Vagina (tissue), 2 donors: Measurements from ENCODE around the gene DCUN1D2. TPM values are rescaled to one million over a fixed set of nuclear protein-coding genes. Genes with fewer than 3 reads are reported as not detected.
"Not testable (repeated sequence)": the region's sequence is repeated elsewhere in the genome, so short reads cannot be mapped to it uniquely, and the experiment has no call there.

Experiments used
- DNase-seq, 2 donors: peaks; one replicate each; pipeline ENCODE4 v3.0.0-alpha.2; 2017; ENCODE audit errors: extremely low spot score in 2 of 2
- H3K27ac ChIP-seq: fragments of 200-600 bp; sonication (generic); one replicate; pipeline ENCODE4 v1.5.1; 2019
- H3K27me3 ChIP-seq: fragments of 200-600 bp; sonication (generic); one replicate; pipeline ENCODE4 v1.5.1; 2019
- H3K36me3 ChIP-seq, 2 donors: fragments of 200-600 bp; sonication (generic); one replicate each; pipeline ENCODE4 v1.5.1; 2017 to 2019
- H3K4me1 ChIP-seq: fragments of 200-600 bp; sonication (generic); one replicate; pipeline ENCODE4 v1.5.1; 2019
- H3K4me3 ChIP-seq, 2 donors: fragments of 200-600 bp; sonication (generic); 1 replicate in 1 of 2; 2 replicates in 1 of 2; pipeline ENCODE4 v1.5.1; 2016 to 2019
- H3K9me3 ChIP-seq: fragments of 200-600 bp; sonication (generic); one replicate; pipeline ENCODE4 v1.5.1; 2019
- POLR2A ChIP-seq, 2 donors: fragments of 450-650 bp; IDR thresholded peaks; one replicate each; pipeline ENCODE4 v1.6.1; 2017; ENCODE audit warnings: antibody characterized with exemption in 2 of 2, mild to moderate bottlenecking in 2 of 2, moderate library complexity in 2 of 2
- POLR2AphosphoS5 ChIP-seq, 2 donors: sonication (generic); formaldehyde crosslinking; IDR thresholded peaks; one replicate each; pipeline ENCODE4 v1.9.0; 2017; ENCODE audit warnings: antibody characterized with exemption in 2 of 2, mild to moderate bottlenecking in 2 of 2, low read depth in 1 of 2; ENCODE audit not compliant: insufficient read depth in 1 of 2
- intact Hi-C: fragments of 100-400 bp; cut with DNase I; formaldehyde crosslinking; loops from one replicate; pipeline ENCODE4 v1.15.1; 2023
- total RNA-seq: library from RNA; depleted of rRNA; stranded (reverse); fragments of >200 nt; gene quantifications from one replicate; pipeline ENCODE4 v1.2.3, GENCODE V29; 2016
- TF ChIP-seq, protein P1 (sequence below), 3 experiments: fragments of 450-650 bp in 2 of 3; fragments of 200-600 bp in 1 of 3; sonication (generic) in 1 of 3; IDR thresholded peaks; one replicate each; pipeline ENCODE4 v1.5.1; 2017 to 2019; ENCODE audit warnings: antibody characterized with exemption in 3 of 3, mild to moderate bottlenecking in 2 of 3, moderate library complexity in 2 of 3

DCUN1D2 gene
- total RNA-seq, 1 donor from 2014 or later = 13.3 TPM

DNA sequence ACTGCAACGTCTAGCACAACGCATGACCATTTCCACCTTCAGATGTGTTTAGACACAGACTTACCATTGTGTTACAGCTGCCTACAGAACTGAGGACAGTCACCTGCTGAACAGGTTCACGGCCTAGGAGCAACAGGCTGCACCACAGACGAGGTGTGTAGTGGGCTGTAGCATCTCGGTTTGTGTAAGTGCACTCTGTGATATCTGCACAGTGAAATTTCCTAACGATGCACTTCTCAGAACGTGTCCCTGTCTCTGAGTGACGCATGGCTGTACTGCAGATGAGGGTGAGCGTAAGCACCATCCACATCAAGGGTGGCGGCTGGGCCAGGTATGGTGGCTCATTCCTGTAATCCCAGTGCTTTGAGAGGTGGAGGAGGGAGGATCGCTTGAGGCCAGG lies 15.2 kb downstream of the DCUN1D2 start:
- intact Hi-C loops = no loop called here
- no peak for TF ChIP-seq POLR2AphosphoS5 (IDR thresholded peaks at IDR 0.05; ENCODE audit: insufficient read depth in 1 of 2, low read depth in 1 of 2)
- TF ChIP-seq POLR2A (IDR thresholded peaks at IDR 0.05) = no peak
- TF ChIP-seq, protein P1, sequence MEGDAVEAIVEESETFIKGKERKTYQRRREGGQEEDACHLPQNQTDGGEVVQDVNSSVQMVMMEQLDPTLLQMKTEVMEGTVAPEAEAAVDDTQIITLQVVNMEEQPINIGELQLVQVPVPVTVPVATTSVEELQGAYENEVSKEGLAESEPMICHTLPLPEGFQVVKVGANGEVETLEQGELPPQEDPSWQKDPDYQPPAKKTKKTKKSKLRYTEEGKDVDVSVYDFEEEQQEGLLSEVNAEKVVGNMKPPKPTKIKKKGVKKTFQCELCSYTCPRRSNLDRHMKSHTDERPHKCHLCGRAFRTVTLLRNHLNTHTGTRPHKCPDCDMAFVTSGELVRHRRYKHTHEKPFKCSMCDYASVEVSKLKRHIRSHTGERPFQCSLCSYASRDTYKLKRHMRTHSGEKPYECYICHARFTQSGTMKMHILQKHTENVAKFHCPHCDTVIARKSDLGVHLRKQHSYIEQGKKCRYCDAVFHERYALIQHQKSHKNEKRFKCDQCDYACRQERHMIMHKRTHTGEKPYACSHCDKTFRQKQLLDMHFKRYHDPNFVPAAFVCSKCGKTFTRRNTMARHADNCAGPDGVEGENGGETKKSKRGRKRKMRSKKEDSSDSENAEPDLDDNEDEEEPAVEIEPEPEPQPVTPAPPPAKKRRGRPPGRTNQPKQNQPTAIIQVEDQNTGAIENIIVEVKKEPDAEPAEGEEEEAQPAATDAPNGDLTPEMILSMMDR (IDR thresholded peaks at IDR 0.05) = no peak
- Histone ChIP-seq H3K4me3 (no peak overlapping the region), H3K4me1 (no peaks in the 10 kb centered on the region), H3K9me3 (no peaks in the 10 kb centered on the region), H3K36me3 (peaks cover 0 to 43% of the 10 kb centered on the region in 2 donors), H3K27ac (no peak overlapping the region), H3K27me3 (no peaks in the 10 kb centered on the region)
- no peak for DNase-seq

GRCh38 chr13:113474179-113474578 lies 16.3 kb downstream of the DCUN1D2 start:
- DNase-seq = no peak
- H3K4me1 ChIP-seq = no peaks in the 10 kb centered on the region
- TF ChIP-seq POLR2A (IDR thresholded peaks at IDR 0.05) (no peak), POLR2AphosphoS5 (IDR thresholded peaks at IDR 0.05; ENCODE audit: insufficient read depth in 1 of 2, low read depth in 1 of 2) (no peak)
- TF ChIP-seq, protein P1 (IDR thresholded peaks at IDR 0.05) = no peak
- H3K9me3 ChIP-seq = no peaks in the 10 kb centered on the region
- no peak overlapping the region for H3K27ac ChIP-seq
- H3K4me3 ChIP-seq = no peak overlapping the region
- H3K27me3 ChIP-seq = no peaks in the 10 kb centered on the region
- intact Hi-C loops = no loop called here
- peaks cover 0 to 35% of the 10 kb centered on the region in 2 donors for H3K36me3 ChIP-seq

DNA sequence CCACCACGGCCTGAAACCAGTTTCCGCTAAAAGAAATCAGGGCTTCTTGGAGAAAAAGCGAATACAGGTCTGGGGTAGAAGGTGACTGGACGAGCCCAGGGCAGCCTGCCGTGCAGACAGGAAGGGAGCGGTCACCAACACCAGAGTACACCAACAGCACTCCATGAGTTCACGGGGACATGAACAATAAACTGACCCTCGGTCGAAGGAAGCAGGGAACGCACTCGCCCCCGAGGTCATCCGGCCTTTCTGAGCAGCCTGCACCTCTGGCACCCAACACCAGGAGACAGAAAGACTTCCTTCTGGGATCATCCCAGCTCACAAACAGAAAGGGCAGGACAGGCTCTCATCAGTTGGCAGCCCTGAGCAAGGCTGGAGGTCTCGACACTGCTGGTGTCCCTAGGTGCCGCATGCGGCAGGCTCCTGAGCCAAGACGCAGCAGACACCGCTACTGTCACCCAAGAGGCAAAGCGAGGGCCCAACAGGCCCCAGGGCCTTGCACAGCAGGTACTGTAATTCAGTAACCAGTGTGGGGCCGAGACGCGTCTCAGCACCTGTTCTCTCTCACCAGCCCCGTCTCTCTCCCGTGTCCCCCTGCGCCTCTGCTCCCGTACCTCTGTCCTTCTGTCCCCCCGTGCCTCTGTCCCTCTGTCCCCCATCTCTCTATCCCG lies 18.0 kb downstream of the DCUN1D2 start:
- intact Hi-C loops = no loop called here
- H3K4me1 ChIP-seq = no peaks in the 10 kb centered on the region
- no peak overlapping the region for H3K4me3 ChIP-seq
- peaks cover 0 to 27% of the 10 kb centered on the region in 2 donors for H3K36me3 ChIP-seq
- H3K27me3 ChIP-seq = no peaks in the 10 kb centered on the region
- H3K9me3 ChIP-seq = no peaks in the 10 kb centered on the region
- TF ChIP-seq POLR2AphosphoS5 (IDR thresholded peaks at IDR 0.05; ENCODE audit: insufficient read depth in 1 of 2, low read depth in 1 of 2) (no peak), POLR2A (IDR thresholded peaks at IDR 0.05) (no peak)
- TF ChIP-seq, protein P1 (IDR thresholded peaks at IDR 0.05) = no peak
- H3K27ac ChIP-seq = no peak overlapping the region
- no peak for DNase-seq

GRCh38 chr13:113471844-113472243 lies 18.7 kb downstream of the DCUN1D2 start:
- no peak for DNase-seq
- Histone ChIP-seq H3K9me3 (no peaks in the 10 kb centered on the region), H3K36me3 (peaks cover 0 to 27% of the 10 kb centered on the region in 2 donors), H3K27me3 (no peaks in the 10 kb centered on the region), H3K27ac (no peak overlapping the region), H3K4me3 (no peak overlapping the region), H3K4me1 (no peaks in the 10 kb centered on the region)
- TF ChIP-seq POLR2A (IDR thresholded peaks at IDR 0.05) (no peak), POLR2AphosphoS5 (IDR thresholded peaks at IDR 0.05; ENCODE audit: insufficient read depth in 1 of 2, low read depth in 1 of 2) (no peak)
- TF ChIP-seq, protein P1 (IDR thresholded peaks at IDR 0.05) = no peak
- intact Hi-C loops = no loop called here

- H3K4me1 ChIP-seq, H3K27me3 ChIP-seq, H3K27ac ChIP-seq, intact Hi-C loops, DNase-seq, H3K4me3 ChIP-seq, H3K9me3 ChIP-seq: not testable (repeated sequence)
- H3K36me3 ChIP-seq = peaks cover 0 to 20% of the 10 kb centered on the region in 2 donors
These were observed 19.8 kb downstream of the DCUN1D2 start for GRCh38 chr13:113470635-113471163.
